Measurements from ENCODE around the gene NUDT8.

DNA sequence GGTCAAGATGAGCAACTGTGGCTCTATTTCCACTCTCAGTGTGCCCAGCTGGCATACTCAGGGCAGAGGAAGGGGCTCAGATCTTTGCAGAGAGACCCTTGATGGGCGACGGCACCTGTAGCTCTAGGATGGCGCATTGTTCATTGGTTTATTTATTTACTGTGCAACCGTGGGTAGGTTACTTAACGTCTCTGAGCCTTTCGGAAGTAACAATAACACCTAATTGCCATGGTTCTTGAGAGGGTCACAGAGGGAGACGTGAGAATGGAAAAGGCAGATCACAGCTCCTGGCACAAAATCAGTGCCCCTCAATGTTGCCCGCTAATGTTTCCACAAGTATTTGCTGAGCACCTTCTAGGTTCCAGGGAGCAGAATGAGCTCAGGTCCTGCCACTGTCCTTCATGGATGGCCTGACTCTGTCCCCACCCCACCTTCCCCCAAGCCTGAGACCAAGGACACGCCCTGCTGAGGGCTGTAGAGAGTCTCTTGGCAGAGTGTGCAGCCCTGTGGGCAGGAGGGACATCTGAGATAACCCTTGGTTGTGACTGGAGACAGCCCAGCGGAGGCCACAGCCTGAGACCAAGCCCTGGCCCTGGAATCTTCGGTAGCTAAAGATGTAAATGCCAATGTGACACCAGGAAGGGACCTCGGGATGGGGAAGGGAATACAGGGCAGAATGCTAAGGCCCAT lies 45.5 kb upstream of the NUDT8 start:
- TF ChIP-seq CTCF (IDR thresholded peaks at IDR 0.05), result no peak
- no peak for TF ChIP-seq RCOR1 (IDR thresholded peaks at IDR 0.05; ENCODE audit: low read length)
- no peak for TF ChIP-seq RFX5 (IDR thresholded peaks at IDR 0.05; ENCODE audit: low read length)
- TF ChIP-seq SMC3 (IDR thresholded peaks at IDR 0.05; ENCODE audit: low read depth, low read length), result no peak
- TF ChIP-seq TEAD4 (IDR thresholded peaks at IDR 0.05; ENCODE audit: borderline replicate concordance, insufficient read depth), result no peak
- TF ChIP-seq RXRA (IDR thresholded peaks at IDR 0.05; ENCODE audit: borderline replicate concordance, low read depth), result no peak
- no peak for TF ChIP-seq MXI1 (IDR thresholded peaks at IDR 0.05; ENCODE audit: low read depth, low read length)
- no peak for TF ChIP-seq MEF2A (IDR thresholded peaks at IDR 0.05; ENCODE audit: borderline replicate concordance, low read depth)
- no peak for TF ChIP-seq GATA2 (CRISPR knock-in tag; IDR thresholded peaks at IDR 0.05)

Measured in SK-N-SH (cell line).